Endothelial cell of umbilical vein (primary cell): ENCODE data around the gene ARHGEF11. TPM values are rescaled to one million over a fixed set of nuclear protein-coding genes. Genes with fewer than 3 reads are reported as not detected.

Experiments
- BruUV-seq: library from RNA; stranded (reverse); fragments of 400-500 nt; replicated peaks from 2 replicates; lab custom pipeline; 2021; lab: Mats Ljungman, UMichigan
- CTCF ChIA-PET: fragments of 300-600, 350-600 bp; sonication (Branson Sonifier 250); formaldehyde crosslinking; loops from one replicate; lab custom pipeline; 2021; ENCODE audit warnings: antibody characterized with exemption, inconsistent platforms; lab: Charles Lee
- POLR2A ChIA-PET: fragments of 300-600, 350-600 bp; sonication (Branson Sonifier 250); formaldehyde crosslinking; loops from one replicate; lab custom pipeline; 2021; ENCODE audit warnings: antibody characterized with exemption, inconsistent platforms; lab: Charles Lee
- DNase-seq: peaks from one replicate; pipeline ENCODE4 v3.0.0-alpha.2; 2011; ENCODE audit warnings: low read depth, low spot score
- FAIRE-seq: peaks from 2 replicates; lab custom pipeline; 2011; peaks lifted over from hg19 to GRCh38; lab: Jason Lieb, UNC
- H2AFZ ChIP-seq: 2 replicates; pipeline ENCODE4 v1.6.0; 2012; ENCODE audit warnings: low read depth, low read length, control low read depth, inconsistent platforms
- H3K27ac ChIP-seq: 2 replicates; pipeline ENCODE4 v1.5.1; 2011; ENCODE audit warnings: low read depth, mild to moderate bottlenecking, control low read depth, low read length, moderate library complexity; ENCODE audit not compliant: insufficient read depth
- H3K27me3 ChIP-seq, 2 experiments: 2 replicates each; pipeline versions ENCODE4 v1.6.0 to v1.6.1; 2011; ENCODE audit warnings: low read length in 2 of 2, mixed read lengths in 1 of 2; ENCODE audit not compliant: control insufficient read depth in 2 of 2, insufficient read depth in 2 of 2
- H3K36me3 ChIP-seq, 2 experiments: 2 replicates in 1 of 2; 3 replicates in 1 of 2; pipeline ENCODE4 v1.5.1; 2011; ENCODE audit warnings: low read length in 2 of 2, mild to moderate bottlenecking in 1 of 2, moderate library complexity in 1 of 2; ENCODE audit not compliant: control insufficient read depth in 2 of 2, insufficient read depth in 2 of 2; ENCODE audit errors: extremely low read depth in 1 of 2
- H3K4me1 ChIP-seq: 3 replicates; pipeline ENCODE4 v1.5.1; 2011; ENCODE audit warnings: mild to moderate bottlenecking, low read length; ENCODE audit not compliant: control insufficient read depth, insufficient read depth; ENCODE audit errors: extremely low read depth
- H3K4me2 ChIP-seq: 2 replicates; pipeline ENCODE4 v1.6.1; 2011; ENCODE audit warnings: low read length, control low read depth, mixed read lengths; ENCODE audit not compliant: insufficient read depth
- H3K4me3 ChIP-seq, 3 experiments: fragments of 200-600 bp in 1 of 3; sonication (generic), shearing (Covaris generic) in 1 of 3; replicated peaks in 1 of 3; 2 replicates each; pipeline ENCODE4 v1.5.1; 2011 to 2016; ENCODE audit warnings: control low read depth in 3 of 3, low read length in 3 of 3, mild to moderate bottlenecking in 2 of 3, inconsistent platforms in 1 of 3, low read depth in 1 of 3, moderate library complexity in 1 of 3; ENCODE audit not compliant: insufficient read depth in 1 of 3
- H3K79me2 ChIP-seq: 2 replicates; pipeline ENCODE4 v1.6.0; 2012; ENCODE audit warnings: low read length, inconsistent platforms; ENCODE audit not compliant: control insufficient read depth, insufficient read depth
- H3K9ac ChIP-seq: replicated peaks from 2 replicates; pipeline ENCODE3; 2011; ENCODE audit warnings: low read length, control low read depth; ENCODE audit not compliant: insufficient read depth; ENCODE audit errors: extremely low read depth
- H3K9me1 ChIP-seq: replicated peaks from 3 replicates; pipeline ENCODE4 v1.6.0; 2011; ENCODE audit warnings: mild to moderate bottlenecking, low read length; ENCODE audit not compliant: control insufficient read depth, insufficient read depth; ENCODE audit errors: extremely low read depth
- H3K9me3 ChIP-seq: replicated peaks from 2 replicates; pipeline ENCODE4 v1.5.1; 2012; ENCODE audit warnings: low read length, inconsistent platforms; ENCODE audit not compliant: control insufficient read depth, insufficient read depth
- H4K20me1 ChIP-seq: replicated peaks from 2 replicates; pipeline ENCODE3; 2011; ENCODE audit warnings: mild to moderate bottlenecking, low read length; ENCODE audit not compliant: control insufficient read depth, insufficient read depth; ENCODE audit errors: extremely low read depth
- CTCF ChIP-seq, 2 donors: IDR thresholded peaks; 1 replicate in 1 of 2; 2 replicates in 1 of 2; pipeline ENCODE4 v1.5.1; 2011; ENCODE audit warnings: low read length in 2 of 2, mild to moderate bottlenecking in 2 of 2, moderate library complexity in 2 of 2, control low read depth in 1 of 2, inconsistent platforms in 1 of 2, low read depth in 1 of 2; ENCODE audit not compliant: insufficient read depth in 1 of 2; ENCODE audit errors: extremely low read depth in 1 of 2
- EZH2 ChIP-seq: IDR thresholded peaks from 2 replicates; pipeline ENCODE4 v1.6.1; 2012; ENCODE audit warnings: borderline replicate concordance, low read depth, mild to moderate bottlenecking, moderate library complexity, low read length, inconsistent platforms; ENCODE audit not compliant: severe bottlenecking
- FOS ChIP-seq: IDR thresholded peaks from 2 replicates; pipeline ENCODE4 v1.6.1; 2011; ENCODE audit warnings: mild to moderate bottlenecking, low read length, moderate library complexity, borderline replicate concordance; ENCODE audit not compliant: insufficient read depth
- GATA2 ChIP-seq: IDR thresholded peaks from 2 replicates; pipeline ENCODE4 v1.7.0; 2011; ENCODE audit warnings: low read depth, mild to moderate bottlenecking, moderate library complexity, mixed read lengths, low read length; ENCODE audit not compliant: insufficient read length, insufficient read depth
- JUN ChIP-seq: IDR thresholded peaks from 2 replicates; pipeline ENCODE4 v1.6.1; 2011; ENCODE audit warnings: borderline replicate concordance, low read depth; ENCODE audit not compliant: insufficient read length, insufficient read depth
- MAX ChIP-seq: IDR thresholded peaks from 2 replicates; pipeline ENCODE4 v1.6.1; 2011; ENCODE audit not compliant: insufficient read depth, insufficient read length
- MYC ChIP-seq: IDR thresholded peaks from one replicate; pipeline ENCODE4 v1.6.1; 2011; ENCODE audit warnings: mild to moderate bottlenecking, low read depth, low read length
- POLR2A ChIP-seq: IDR thresholded peaks from 2 replicates; pipeline ENCODE4 v1.6.1; 2012; ENCODE audit warnings: low read depth, mild to moderate bottlenecking, control low read depth, low read length
- POLR2AphosphoS5 ChIP-seq: IDR thresholded peaks from 2 replicates; pipeline ENCODE4 v1.6.1; 2012; ENCODE audit warnings: low read depth, mild to moderate bottlenecking, control low read depth, low read length, moderate library complexity; ENCODE audit not compliant: insufficient read depth
- dilution Hi-C: fragments of 300-500 bp; cut with MboI; formaldehyde crosslinking; loops from one replicate; pipeline ENCODE4 v1.15.0; 2019; ENCODE audit warnings: low sequenced_read_pairs; ENCODE audit not compliant: extremely low pct_ligation_motif_present
- intact Hi-C: fragments of 100-400 bp; cut with micrococcal nuclease; formaldehyde crosslinking; loops from one replicate; pipeline ENCODE4 v1.10.0; 2022
- polyA plus RNA-seq, 4 experiments: library from polyadenylated mRNA; depleted of rRNA in 3 of 4; stranded (reverse) in 3 of 4; unstranded in 1 of 4; fragments of >200 nt; gene quantifications; 2 replicates each; pipeline versions ENCODE4 v1.2.1 to v1.2.3, GENCODE V29; 2011 to 2012; ENCODE audit warnings: missing spikeins in 1 of 4
- total RNA-seq: library from RNA; stranded (reverse); gene quantifications from 2 replicates; pipeline ENCODE4 v1.2.3, GENCODE V29; 2021

ARHGEF11 gene
- total and polyA plus RNA-seq, 2 donors (not counting 3 experiments of a cell fraction or from before 2014, with no cell fraction given), result 18.2 to 28.0 TPM

- intact Hi-C loops, result no loop called here
- Histone ChIP-seq H3K9ac (no peak overlapping the region), H3K9me3 (no peaks in the 10 kb centered on the region), H3K27ac (no peak overlapping the region), H3K27me3 (no peaks in the 10 kb centered on the region), H3K36me3 (no peaks in the 10 kb centered on the region), H3K79me2 (no peaks in the 10 kb centered on the region), H3K4me1 (no peaks in the 10 kb centered on the region), H3K9me1 (no peaks in the 10 kb centered on the region), H3K4me2 (no peak overlapping the region), H2AFZ (no peak overlapping the region), H4K20me1 (no peaks in the 10 kb centered on the region), H3K4me3 (no peak overlapping the region)
- TF ChIP-seq POLR2A, result no peak
- TF ChIP-seq FOS, result no peak
- no peak for TF ChIP-seq CTCF (IDR thresholded peaks at IDR 0.05; ENCODE audit: extremely low read depth in 1 of 2, insufficient read depth in 1 of 2, low read depth in 1 of 2, low read length in 2 of 2)
- CTCF ChIA-PET, result interaction anchor here (1.2 to 5.7 kb wide), 4 partner anchors 14 to 81 kb away, joined by 3 to 1121 read pairs (median 8); no protein-coding TSS in a partner anchor
- dilution Hi-C loops, result no loop called here
- FAIRE-seq (no peak), DNase-seq (no peak)
- POLR2A ChIA-PET, result no interaction called here
- no TSS peak for BruUV-seq
These were observed 43.1 kb upstream of the ARHGEF11 start for GRCh38 chr1:157088607-157089006.

- Histone ChIP-seq H4K20me1 (no peaks in the 10 kb centered on the region), H3K4me2 (no peak overlapping the region), H3K4me3 (no peak overlapping the region), H3K9me1 (no peaks in the 10 kb centered on the region), H3K9ac (no peak overlapping the region), H2AFZ (no peak overlapping the region), H3K4me1 (no peaks in the 10 kb centered on the region), H3K27me3 (peaks cover 2% of the 10 kb centered on the region in 2 experiments), H3K36me3 (no peaks in the 10 kb centered on the region), H3K9me3 (no peaks in the 10 kb centered on the region), H3K27ac (no peak overlapping the region), H3K79me2 (no peaks in the 10 kb centered on the region)
- no peak for DNase-seq
- intact Hi-C loops (no loop called here), dilution Hi-C loops (no loop called here)
- FAIRE-seq, result peak; percentile 44
- POLR2A ChIA-PET, result no interaction called here
- CTCF ChIA-PET, result interaction anchor here (2.2 to 5.7 kb wide), 2 partner anchors 13 to 66 kb away, joined by 14 to 1121 read pairs; no protein-coding TSS in a partner anchor
- no peak for TF ChIP-seq CTCF (IDR thresholded peaks at IDR 0.05; ENCODE audit: extremely low read depth in 1 of 2, insufficient read depth in 1 of 2, low read depth in 1 of 2, low read length in 2 of 2)
- no peak for TF ChIP-seq MAX
- TF ChIP-seq JUN, result no peak
- no peak for TF ChIP-seq POLR2AphosphoS5
- TF ChIP-seq EZH2, result no peak
- TF ChIP-seq FOS, result no peak
- TF ChIP-seq GATA2, result no peak
- no peak for TF ChIP-seq MYC
- no peak for TF ChIP-seq POLR2A
- BruUV-seq, result no TSS peak
These were observed 41.5 kb upstream of the ARHGEF11 start for GRCh38 chr1:157087030-157087429.
